Head of caudate nucleus (tissue), 42 donors: Measurements from ENCODE around the gene TRUB2.
"Not testable (repeated sequence)": the region's sequence is repeated elsewhere in the genome, so short reads cannot be mapped to it uniquely, and the experiment has no call there.

Source experiments
- DNase-seq, 42 donors: peaks; one replicate each; pipeline versions ENCODE4 v3.0.0 to v3.0.0-alpha.2; 2020 to 2021; ENCODE audit warnings: mixed read lengths in 7 of 42
- intact Hi-C: fragments of 100-400 bp; cut with DNase I; formaldehyde crosslinking; loops from one replicate; pipeline ENCODE4 v1.15.0; 2022

TRUB2 gene

DNA sequence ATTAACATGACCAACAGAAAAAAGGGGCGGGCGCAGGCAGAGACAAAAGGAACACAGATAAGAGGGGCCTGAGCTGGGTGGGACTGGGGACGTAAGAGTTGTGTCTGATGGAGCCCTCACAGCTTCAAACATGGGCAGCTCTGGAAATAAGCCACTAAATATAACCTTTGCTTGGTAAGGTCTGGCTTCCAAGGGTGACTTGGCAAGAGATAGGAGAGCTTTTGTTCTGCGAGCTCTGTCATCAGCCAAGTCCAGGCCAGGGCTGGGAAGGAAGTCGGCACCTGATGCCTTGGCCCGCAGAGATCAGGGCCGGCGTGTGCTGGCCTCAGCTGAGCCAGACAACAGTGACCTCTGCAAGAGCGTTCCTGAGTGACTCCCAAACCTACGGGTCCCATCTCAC is 11.8 kb downstream of the TRUB2 start:
- intact Hi-C loops: no loop called here
- DNase-seq: peak in 3 of 42 donors; percentile 16 to 44 (median 35)

DNA sequence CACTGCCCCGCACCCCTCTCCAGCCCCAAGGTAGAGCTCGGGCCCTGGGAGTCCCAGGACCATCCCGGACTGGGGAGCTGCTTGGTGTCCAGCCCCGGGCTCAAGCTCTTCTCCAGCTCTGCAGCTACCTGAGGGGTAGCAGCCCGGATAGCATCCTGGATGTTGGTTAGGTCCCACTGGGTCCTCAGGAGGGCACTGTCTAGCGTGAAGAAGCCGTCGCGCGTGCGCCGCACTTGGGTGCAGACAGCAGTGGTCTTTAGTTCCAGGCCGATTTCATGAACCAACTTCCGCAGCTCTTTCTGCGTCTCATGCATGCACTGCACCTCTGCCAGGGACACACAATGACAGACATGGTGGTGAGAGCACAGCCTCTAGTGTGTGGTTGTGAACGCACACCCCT is 12.7 kb downstream of the TRUB2 start:
- no peak for DNase-seq
- intact Hi-C loops: no loop called here

DNA sequence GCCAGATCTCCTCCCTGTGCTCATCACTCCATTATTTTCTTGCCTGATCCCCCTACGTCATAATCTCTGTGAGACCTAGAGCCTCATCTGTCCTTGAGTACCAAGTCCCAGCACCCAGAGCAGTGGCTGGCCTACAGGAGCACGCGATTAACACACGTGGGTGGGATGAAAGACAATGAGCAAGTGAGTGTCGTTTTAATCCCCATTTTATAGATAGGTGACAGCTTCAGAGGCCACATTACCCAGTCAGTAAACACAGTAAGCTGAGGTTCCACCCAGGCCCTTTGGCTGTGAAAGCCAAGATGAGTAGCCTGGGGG is 17.3 kb downstream of the TRUB2 start:
- intact Hi-C loops: no loop called here
- DNase-seq: no peak

DNA sequence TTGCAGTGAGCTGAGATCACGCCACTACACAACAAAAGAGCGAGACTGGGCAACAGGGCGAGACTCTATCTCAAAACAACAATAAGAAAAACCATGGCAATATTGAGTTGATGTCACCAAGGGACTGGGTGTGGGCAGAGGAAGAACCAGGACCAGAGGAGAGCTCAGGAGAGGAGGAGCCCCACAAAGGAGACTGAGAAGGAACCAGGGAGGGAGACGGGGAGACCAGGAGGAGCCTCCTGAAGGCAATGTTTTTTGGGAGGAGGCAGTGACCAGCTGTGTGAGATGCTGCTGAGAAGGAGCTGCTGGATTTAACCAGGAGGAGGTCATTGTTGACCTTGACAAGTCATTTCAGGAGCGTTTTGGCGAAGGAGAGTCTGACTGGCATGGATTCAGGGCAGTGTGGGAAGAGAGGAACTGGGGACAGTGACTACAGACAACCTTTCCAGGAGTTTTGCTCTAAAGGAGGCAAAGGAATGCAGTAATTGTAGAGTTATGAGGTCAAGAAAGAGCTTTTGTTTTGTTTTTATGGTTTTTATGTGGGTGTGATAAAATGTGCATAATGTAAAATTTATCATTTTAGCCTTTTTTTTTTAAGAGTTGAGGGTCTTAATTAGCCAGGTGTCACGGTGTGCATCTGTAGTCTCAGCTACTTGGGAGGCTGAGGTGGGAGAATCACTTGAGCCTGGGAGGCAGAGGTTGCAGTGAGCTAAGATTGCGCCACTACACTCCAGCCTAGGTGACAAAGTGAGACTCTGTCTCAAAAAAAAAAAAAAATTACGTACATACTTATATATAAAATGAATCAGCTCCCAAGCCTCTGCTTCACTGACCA is 17.9 kb downstream of the TRUB2 start:
- intact Hi-C loops: no loop called here

DNA sequence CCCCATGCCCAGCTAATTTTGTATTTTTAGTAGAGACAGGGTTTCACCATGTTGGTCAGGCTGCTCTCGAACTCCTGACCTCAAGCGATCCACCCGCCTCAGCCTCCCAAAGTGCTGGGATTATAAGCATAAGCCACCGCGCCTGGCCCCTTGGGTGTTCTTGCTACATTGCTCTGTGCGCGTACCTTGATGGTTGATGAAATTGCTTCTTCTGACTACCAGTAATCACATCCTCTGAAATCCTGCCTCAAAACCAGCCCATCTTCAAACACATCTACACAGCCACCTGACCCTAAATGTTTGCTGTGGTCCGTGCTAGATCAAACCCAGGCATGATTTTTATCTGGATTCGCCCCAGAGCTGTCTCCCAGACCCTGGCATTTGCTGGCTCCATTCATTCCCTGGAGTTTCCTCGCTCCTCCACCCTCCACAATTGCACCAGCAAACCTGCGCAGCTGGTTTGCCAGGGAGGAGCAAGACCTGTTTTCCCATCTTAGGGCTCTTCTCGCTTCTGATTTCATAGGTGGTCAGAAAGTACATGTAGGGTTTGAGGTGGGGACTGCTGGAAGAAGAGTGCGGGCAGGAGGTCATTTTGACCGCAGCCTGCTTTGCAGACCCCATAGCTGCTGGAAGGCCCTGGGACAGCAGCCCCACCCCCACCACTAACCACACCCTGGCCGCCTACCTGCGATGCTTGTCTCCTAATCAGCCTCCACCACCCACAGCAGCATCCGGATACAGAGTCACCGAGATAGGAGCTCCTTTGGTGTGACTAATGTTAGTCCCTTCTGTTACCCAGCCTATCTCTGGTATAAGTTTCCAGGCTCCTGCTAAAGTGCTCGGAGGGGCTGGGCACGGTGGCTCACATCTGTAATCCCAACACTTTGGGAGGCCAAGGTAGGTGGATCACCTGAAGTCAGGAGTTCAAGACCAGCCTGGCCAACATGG is 23.4 kb downstream of the TRUB2 start:
- intact Hi-C loops: loop anchor here (5.0 kb wide), 1 partner anchor 43 kb away; the partner anchor contains the start of gene SLC27A4
- peak in 2 of 42 donors; percentile 41 to 58 for DNase-seq

More for the DNA sequence above, 17.9 kb downstream of the TRUB2 start:
- no peak for DNase-seq

DNA sequence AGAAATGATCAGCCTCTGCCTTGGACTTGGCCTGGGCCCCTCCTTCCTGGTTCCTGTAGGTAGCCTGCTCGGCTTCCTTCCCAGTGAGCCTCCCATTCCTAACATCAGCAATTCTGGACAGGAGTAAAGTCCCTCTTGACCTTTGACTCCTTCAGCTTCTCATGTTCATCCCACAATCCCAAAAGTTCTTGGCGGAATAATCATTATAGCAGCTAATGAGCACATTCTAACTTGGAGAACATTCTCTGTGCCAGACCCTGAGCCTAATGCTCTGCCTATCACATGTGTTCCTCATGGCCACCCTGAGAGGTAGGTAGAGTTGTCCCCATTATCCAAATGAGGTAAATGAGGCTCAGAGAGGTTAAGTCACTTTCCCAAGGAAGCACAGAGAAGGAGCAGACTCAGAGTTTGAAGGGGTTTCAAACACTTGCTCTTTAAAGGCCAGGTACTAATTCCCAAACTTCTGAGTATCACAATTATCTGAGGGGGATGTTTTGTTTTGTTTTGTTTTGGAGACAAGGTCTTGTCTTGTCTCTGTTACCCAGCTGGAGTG is 24.9 kb downstream of the TRUB2 start:
- no peak for DNase-seq
- intact Hi-C loops: loop anchor here (5.0 kb wide), 1 partner anchor 45 kb away; the partner anchor contains the start of gene SLC27A4

DNA sequence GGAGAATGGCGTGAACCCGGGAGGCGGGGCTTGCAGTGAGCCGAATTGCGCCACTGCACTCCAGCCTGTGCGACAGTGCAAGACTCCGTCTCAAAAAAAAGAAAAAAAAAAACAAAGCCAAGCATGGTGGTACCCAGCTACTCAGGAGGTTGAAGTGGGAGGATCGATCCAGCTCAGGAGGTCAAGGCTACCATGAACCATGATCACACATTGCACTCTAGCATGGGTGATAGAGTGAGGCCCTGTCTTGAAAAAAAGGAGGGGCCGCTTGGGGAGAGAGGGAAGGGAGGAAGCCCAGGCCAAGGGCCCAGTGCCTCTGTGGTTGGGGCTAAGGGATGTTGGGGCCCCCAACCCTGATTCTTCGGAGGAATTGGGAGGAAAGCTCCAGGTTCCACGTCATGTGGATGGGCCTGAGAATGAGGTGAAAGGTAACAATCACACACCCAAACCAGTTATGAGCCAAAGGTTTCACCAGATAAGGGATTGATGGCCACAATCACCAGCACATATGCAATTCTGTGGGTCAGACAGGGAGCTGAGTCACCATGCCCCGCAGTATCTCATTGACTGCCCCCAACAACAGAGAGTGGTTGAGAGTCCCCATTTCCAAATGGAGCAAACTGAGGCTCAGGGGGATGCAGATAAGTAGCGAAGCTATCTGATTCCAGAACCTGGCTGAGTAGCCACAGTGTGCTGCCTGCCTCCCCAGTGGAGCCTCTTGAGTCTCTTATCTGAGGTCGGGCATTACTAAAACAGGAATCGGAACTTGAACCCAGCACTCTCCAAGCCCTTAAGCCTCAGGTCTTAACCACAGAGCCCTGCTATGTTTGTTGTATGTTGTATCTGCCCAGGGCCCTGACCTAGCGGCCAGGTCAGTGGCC is 25.7 kb downstream of the TRUB2 start:
- intact Hi-C loops: loop anchor here (5.0 kb wide), 1 partner anchor 46 kb away; the partner anchor contains the start of gene SLC27A4
- DNase-seq: no peak

DNA sequence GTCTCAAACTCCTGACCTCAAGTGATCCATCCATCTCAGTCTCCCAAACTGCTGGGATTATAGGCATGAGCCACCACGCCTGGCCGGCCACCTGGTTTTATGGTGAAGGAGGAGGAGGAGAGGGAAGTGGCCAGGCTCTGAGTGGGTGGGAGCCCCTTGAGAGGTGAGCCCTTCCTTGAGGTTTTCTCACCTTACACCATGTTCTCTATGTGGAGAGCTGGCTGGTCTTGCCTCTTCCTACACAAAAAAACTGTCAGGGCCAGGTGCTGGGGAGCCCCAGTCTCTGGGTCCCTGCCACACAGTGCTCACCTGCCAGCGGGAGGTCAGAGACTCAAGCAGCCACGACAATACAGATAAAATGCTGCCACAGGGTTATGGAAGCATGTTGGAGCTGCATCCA is 28.1 kb downstream of the TRUB2 start:
- DNase-seq: no peak
- intact Hi-C loops: no loop called here

DNA sequence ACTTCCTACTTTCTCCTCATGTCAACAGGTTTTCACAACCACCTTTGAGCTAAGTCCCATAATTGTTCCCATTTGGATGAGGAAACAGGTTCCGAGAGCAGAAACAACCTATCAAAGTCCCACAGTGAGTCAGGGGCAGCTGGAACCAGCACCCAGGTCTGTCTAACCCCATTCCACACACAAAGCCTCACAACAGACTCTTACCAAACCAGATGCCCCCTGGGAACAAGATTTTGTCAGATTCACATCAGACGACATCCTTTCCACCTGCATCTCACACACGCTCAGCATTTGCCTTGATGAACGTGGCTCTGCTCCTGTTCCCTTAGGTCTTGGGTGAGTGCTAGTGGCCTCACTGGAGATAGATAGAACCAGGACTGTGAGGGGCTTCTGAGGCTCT is 29.2 kb downstream of the TRUB2 start:
- DNase-seq: no peak
- intact Hi-C loops: no loop called here

DNA sequence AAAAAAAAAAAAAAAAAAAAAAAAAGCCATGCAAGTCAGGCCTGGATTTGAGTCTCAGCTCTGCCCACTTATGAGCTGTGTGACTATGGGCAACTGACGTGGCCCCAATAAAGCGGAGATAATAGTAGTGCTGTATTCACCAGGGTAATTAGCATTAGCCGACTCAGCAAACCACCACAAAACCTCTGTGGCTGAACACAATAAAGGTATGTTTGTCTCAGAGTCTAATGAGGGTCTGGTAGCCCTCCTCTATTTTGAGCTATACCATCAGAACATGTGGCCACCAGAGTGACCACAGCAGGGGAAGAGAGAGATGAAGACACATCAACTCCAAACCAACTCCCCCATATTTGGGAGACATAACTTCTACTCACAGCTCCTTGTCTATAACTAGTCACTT is 30.2 kb downstream of the TRUB2 start:
- intact Hi-C loops: no loop called here
- no peak for DNase-seq

DNA sequence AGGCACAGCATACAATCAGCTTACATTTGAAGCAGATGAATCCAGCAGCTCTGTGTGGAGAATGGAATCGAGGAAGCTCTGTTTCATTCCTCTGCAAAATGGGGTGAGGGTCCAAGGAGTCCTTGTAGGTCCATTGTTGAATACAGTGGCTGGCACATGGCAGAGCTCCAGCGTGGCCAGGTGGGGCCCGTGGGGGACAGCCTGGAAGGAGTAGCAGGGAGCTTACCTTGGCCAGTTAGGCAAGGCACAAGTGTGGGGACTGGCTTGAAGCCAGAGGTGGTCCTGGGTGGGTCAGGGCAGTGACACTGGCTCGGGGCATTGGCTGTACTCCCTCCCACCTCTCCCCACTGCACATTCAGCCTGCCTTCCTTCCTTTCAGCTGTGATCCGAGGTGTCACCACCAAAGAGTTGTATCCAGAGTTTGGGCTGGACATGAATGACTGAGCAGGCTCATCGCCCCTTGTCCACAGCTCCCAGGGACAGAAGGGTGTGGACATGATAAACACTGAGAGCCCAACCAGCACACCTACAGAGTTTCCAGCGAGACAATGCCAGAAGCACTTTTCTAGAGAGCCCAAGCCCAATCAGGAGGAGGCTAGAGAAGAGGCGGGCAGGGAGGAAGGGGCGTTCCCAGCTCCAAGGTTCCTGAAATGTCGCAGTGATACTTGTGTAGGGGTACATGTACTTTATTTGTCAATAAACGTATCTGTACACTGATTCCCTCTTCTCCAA is 33.8 kb downstream of the TRUB2 start:
- DNase-seq: no peak
- intact Hi-C loops: no loop called here

DNA sequence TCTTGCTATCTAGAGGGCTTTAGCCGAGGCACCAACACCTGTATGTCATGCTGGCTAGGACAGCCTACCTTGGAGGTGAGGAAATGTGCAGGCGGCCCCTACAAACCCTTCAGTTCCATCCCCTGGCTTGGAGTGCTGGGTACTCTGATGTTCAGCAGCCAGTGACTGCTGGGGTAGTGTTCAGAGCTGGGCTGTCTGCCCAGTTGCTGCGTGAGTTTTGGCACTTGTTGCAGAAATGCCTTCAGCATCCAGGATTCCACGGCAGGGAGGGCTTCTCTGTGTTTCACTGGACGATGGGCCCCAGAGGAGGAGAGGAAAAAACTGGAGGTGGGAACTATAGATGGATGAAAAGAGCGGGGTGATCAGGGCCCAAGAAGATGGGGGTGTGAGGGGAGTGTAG is 35.8 kb downstream of the TRUB2 start:
- DNase-seq: peak; percentile 25 to 90 (median 78)
- intact Hi-C loops: no loop called here

DNA sequence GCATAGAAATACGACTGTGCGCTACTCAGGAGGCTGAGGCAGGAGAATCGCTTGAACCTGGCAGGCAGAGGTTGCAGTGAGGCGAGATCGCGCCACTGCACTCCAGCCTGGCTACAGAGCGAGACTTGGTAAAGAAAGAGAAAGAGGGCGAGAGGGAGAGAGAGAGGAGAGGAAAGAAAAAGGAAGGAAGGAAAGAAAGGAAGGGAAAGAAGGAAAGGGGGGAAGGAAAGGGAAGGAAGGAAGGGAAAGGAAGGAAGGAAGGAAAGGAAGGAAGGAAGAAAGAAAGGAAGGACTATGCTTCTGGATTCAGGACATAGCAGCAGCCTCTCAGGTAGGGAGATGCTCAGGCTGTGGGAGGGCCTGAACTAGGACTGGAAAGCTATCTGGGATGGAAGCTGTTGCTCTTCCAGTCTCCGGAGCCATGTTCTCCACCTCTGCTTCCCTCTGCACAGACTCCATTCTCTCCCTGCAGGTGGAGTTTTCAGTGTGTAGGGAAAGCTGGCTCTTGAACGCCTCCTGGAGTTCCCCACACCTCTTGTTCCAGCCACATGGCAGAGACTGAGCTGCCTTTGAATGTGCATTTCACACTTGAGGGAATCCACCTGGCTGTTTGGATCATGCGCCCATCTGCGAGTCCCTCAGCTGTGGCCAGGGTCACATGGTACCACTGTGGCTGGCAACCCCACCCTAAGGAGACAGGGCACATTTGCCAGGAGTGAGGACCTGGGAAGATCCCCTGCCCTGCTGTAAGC is 37.0 kb downstream of the TRUB2 start:
- intact Hi-C loops: no loop called here
- no peak for DNase-seq

DNA sequence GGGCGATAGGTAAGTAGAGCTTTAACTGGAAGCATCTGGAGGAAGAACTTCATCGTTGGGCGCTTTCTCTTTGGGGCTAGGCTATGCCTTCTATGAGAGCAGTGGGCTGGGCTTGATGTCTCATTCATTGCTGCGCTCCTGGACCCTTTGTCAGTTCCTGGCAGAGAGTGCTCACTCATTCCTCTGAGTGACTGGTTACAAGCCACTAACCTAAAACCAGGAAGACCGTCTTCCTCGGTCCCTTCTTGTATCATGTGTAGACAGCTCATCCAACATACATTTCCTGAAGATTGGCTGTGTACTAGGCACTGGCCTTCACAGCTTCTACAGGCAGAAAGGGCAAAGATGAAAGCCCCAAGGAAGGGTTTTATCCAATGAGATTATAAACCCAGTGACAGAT is 39.7 kb downstream of the TRUB2 start:
- intact Hi-C loops: no loop called here

DNA sequence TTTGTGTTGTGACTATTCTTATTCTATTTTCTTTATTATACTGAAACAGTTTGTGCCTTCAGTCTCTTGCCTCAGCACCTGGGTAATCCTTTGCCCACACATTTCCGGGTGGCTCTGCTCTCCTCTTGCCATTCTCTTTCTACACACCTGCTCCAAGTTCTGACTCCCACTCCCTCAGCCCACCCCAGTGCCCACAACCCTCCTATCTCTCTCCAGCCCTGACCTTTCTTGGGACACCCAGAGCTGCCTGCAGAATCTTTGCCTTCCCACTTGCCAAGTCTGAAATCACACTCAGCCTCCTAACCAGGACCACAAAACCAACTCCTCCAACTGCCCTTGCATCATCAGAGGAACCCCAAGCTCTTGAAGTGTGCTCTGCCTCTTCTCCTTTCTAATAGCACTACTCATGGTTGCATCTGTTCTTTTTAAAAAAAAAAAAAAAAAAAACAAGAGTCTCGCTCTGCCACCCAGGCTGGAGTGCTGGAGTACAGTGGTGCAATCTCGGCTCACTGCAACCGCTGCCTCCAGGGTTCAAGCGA is 42.1 kb downstream of the TRUB2 start:
- DNase-seq: no peak
- intact Hi-C loops: no loop called here

More for the DNA sequence above, 39.7 kb downstream of the TRUB2 start:
- DNase-seq: no peak

DNA sequence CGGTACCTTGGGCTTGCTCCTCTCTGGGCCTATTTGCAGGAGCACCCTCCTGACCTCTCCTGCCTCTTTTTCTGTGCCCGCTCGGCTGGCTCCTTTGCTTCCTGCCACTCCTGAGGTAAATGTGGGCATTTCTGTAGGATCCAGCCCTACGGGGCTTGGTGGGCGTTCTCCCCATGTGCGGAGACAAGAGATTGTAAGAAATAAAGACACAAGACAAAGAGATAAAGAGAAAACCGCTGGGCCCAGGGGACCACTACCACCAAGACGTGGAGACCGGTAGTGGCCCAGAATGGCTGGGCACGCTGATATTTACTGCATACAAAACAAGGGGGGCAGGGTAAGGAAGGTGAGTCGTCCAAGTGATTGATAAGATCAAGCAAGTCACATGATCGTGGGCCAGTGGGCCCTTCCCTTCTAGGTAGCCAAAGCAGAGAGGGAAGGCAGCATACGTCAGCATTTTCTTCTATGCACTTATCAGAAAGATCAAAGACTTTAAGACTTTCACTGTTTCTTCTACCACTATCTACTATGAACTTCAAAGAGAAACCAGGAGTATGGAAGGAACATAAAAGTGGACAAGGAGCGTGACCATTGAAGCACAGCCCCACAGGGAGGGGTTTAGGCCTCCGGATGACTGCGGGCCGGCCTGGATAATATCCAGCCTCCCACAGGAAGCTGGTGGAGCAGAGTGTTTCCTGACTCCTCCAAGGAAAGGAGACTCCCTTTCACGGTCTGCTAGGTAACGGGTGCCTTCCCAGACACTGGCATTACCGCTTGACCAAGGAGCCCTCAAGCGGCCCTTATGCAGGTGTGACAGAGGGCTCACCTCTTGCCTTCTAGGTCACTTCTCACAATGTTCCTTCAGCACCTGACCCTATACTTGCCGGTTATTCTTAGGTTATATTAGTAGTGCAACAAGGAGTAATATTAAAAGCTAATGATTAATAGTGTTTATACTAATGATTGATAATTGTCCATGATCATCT is 42.9 kb downstream of the TRUB2 start:
- not testable (repeated sequence) for DNase-seq
- intact Hi-C loops: loop anchor here (10.0 kb wide), 1 partner anchor 145 kb away; the partner anchor contains the start of gene CERCAM
